PFSK-1 (cell line): ENCODE data around the gene ASB4.

Experiments
- FOXP2 ChIP-seq: optimal IDR thresholded peaks from 2 replicates; pipeline ENCODE3; 2011; ENCODE audit warnings: borderline replicate concordance, control low read depth, inconsistent platforms; ENCODE audit not compliant: insufficient read depth; ENCODE audit errors: extremely low read length, extremely low read depth
- POLR2AphosphoS5 ChIP-seq: IDR thresholded peaks from 2 replicates; pipeline ENCODE4 v1.6.1; 2012; ENCODE audit warnings: low read depth, mild to moderate bottlenecking, control low read depth, low read length, moderate library complexity
- REST ChIP-seq, 2 experiments: IDR thresholded peaks; 2 replicates each; pipeline versions ENCODE4 v1.6.1 to v1.8.0; 2011 to 2012; ENCODE audit warnings: low read depth in 2 of 2, low read length in 2 of 2, control low read depth in 1 of 2, inconsistent platforms in 1 of 2, mild to moderate bottlenecking in 1 of 2, moderate library complexity in 1 of 2; ENCODE audit not compliant: insufficient read depth in 1 of 2
- SIN3A ChIP-seq: IDR thresholded peaks from 2 replicates; pipeline ENCODE4 v1.6.1; 2012; ENCODE audit warnings: mild to moderate bottlenecking, low read length, moderate library complexity, borderline replicate concordance; ENCODE audit not compliant: insufficient read depth
- TAF1 ChIP-seq: IDR thresholded peaks from 2 replicates; pipeline ENCODE4 v1.6.1; 2012; ENCODE audit warnings: low read length, control low read depth, borderline replicate concordance; ENCODE audit not compliant: insufficient read depth

GRCh38 chr7:95476904-95477594, 8.7 kb upstream of the ASB4 start:
- no peak for TF ChIP-seq POLR2AphosphoS5
- TF ChIP-seq SIN3A = no peak
- TF ChIP-seq REST (IDR thresholded peaks at IDR 0.05; ENCODE audit: insufficient read depth in 1 of 2, low read depth in 2 of 2, low read length in 2 of 2) = no peak
- TF ChIP-seq TAF1 = no peak
- TF ChIP-seq FOXP2 = no peak
